ENCODE measurements around the gene RLN2. TPM values are rescaled to one million over a fixed set of nuclear protein-coding genes. Genes with fewer than 3 reads are reported as not detected.

The RLN2 gene
- total RNA-seq, 1 donor from 2014 or later: 0.52 TPM

DNA sequence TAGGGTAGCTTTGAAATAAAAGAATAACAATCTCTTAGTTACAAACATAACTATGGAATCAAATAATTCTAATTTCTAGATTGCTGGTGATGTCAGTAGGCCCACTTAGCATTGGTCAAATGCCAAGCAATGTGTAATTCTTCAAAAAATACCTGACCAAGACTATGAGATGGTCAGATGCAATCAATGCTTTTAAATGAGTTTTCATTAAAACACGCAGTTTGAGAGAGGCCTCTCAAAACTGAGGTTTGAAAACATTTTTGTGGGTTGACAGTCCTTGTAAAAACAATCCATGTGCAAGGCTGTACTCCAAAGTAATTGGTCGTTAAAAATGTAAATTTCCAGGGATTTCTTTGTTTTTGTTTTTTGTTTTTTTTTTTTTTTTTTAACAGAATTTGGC lies 1.2 kb upstream of the RLN2 start:
- no peaks in the 10 kb centered on the region for H3K9me3 Mint-ChIP-seq (ENCODE audit: unreplicated experiment)
- H3K9me3 ChIP-seq (ENCODE audit: insufficient read depth, low read depth, low read length): no peaks in the 10 kb centered on the region
- FAIRE-seq: no peak

DNA sequence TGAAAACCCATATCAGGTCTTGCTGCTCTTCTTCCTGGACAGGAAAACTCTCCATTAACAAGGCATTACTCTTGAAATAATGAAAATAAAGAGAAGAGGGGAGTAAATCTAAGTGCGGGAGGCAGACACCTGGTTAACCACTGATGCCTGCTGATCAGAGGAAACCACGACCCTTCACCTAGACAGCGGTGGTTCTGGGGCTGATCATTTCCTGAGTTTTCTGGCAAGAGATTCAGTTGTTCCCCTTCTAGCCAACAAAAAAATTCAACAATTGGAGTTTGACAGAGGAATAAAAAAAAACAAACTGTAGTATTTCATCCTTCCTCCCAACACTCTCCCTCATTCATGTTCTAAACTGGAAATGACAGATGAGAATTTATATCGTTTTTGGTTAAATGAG lies 3.0 kb downstream of the RLN2 start:
- no peaks in the 10 kb centered on the region for H3K27me3 Mint-ChIP-seq (ENCODE audit: low read depth, unreplicated experiment)
- DNase-seq (ENCODE audit: low read depth) (no peak), FAIRE-seq (no peak)
- H3K9me3 ChIP-seq (ENCODE audit: insufficient read depth, low read depth, low read length): no peaks in the 10 kb centered on the region
- H3K36me3 Mint-ChIP-seq (ENCODE audit: low read depth, unreplicated experiment): no peaks in the 10 kb centered on the region
- no peaks in the 10 kb centered on the region for H3K4me1 ChIP-seq (ENCODE audit: insufficient read depth, low read length)
- no peak for TF ChIP-seq EZH2 (IDR thresholded peaks at IDR 0.05; ENCODE audit: insufficient read depth, low read length)
- TF ChIP-seq, protein P1, sequence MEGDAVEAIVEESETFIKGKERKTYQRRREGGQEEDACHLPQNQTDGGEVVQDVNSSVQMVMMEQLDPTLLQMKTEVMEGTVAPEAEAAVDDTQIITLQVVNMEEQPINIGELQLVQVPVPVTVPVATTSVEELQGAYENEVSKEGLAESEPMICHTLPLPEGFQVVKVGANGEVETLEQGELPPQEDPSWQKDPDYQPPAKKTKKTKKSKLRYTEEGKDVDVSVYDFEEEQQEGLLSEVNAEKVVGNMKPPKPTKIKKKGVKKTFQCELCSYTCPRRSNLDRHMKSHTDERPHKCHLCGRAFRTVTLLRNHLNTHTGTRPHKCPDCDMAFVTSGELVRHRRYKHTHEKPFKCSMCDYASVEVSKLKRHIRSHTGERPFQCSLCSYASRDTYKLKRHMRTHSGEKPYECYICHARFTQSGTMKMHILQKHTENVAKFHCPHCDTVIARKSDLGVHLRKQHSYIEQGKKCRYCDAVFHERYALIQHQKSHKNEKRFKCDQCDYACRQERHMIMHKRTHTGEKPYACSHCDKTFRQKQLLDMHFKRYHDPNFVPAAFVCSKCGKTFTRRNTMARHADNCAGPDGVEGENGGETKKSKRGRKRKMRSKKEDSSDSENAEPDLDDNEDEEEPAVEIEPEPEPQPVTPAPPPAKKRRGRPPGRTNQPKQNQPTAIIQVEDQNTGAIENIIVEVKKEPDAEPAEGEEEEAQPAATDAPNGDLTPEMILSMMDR (IDR thresholded peaks at IDR 0.05; ENCODE audit: insufficient read depth, low read depth, low read length): no peak
- H3K9ac ChIP-seq (ENCODE audit: low read length): no peak overlapping the region
- H2AFZ ChIP-seq (ENCODE audit: low read depth, low read length): no peak overlapping the region
- H3K27me3 ChIP-seq (ENCODE audit: insufficient read depth, low read length): no peaks in the 10 kb centered on the region
- no peak overlapping the region for H3K4me3 Mint-ChIP-seq (ENCODE audit: unreplicated experiment)
- H3K9me3 Mint-ChIP-seq (ENCODE audit: unreplicated experiment): peaks cover 10% of the 10 kb centered on the region
- H3K4me1 Mint-ChIP-seq (ENCODE audit: low read depth, unreplicated experiment): no peaks in the 10 kb centered on the region
- no peak overlapping the region for H3K4me2 ChIP-seq (ENCODE audit: low read length)
- no peaks in the 10 kb centered on the region for H4K20me1 ChIP-seq (ENCODE audit: insufficient read depth, low read length)
- H3K27ac ChIP-seq (ENCODE audit: low read depth, low read length): no peak overlapping the region
- no peak overlapping the region for H3K27ac Mint-ChIP-seq (ENCODE audit: unreplicated experiment)
- no peaks in the 10 kb centered on the region for H3K36me3 ChIP-seq (ENCODE audit: insufficient read depth, low read length)
- no peak overlapping the region for H3K4me3 ChIP-seq (ENCODE audit: insufficient read depth, low read depth, low read length)
- H3K79me2 ChIP-seq (ENCODE audit: insufficient read depth, low read length): no peaks in the 10 kb centered on the region

More for the DNA sequence above, 1.2 kb upstream of the RLN2 start:
- H3K36me3 ChIP-seq (ENCODE audit: insufficient read depth, low read length): no peaks in the 10 kb centered on the region
- no peak overlapping the region for H2AFZ ChIP-seq (ENCODE audit: low read depth, low read length)
- Mint-ChIP-seq H3K27ac (ENCODE audit: unreplicated experiment) (no peak overlapping the region), H3K36me3 (ENCODE audit: low read depth, unreplicated experiment) (no peaks in the 10 kb centered on the region), H3K4me3 (ENCODE audit: unreplicated experiment) (no peak overlapping the region), H3K4me1 (ENCODE audit: low read depth, unreplicated experiment) (peaks cover 21% of the 10 kb centered on the region), H3K27me3 (ENCODE audit: low read depth, unreplicated experiment) (no peaks in the 10 kb centered on the region)
- no peak overlapping the region for H3K4me3 ChIP-seq (ENCODE audit: insufficient read depth, low read depth, low read length)
- DNase-seq (ENCODE audit: low read depth): peak; percentile 61
- H4K20me1 ChIP-seq (ENCODE audit: insufficient read depth, low read length): no peaks in the 10 kb centered on the region
- no peak for TF ChIP-seq EZH2 (IDR thresholded peaks at IDR 0.05; ENCODE audit: insufficient read depth, low read length)
- TF ChIP-seq, protein P1 (IDR thresholded peaks at IDR 0.05; ENCODE audit: insufficient read depth, low read depth, low read length): no peak
- H3K4me1 ChIP-seq (ENCODE audit: insufficient read depth, low read length): no peaks in the 10 kb centered on the region
- no peaks in the 10 kb centered on the region for H3K27me3 ChIP-seq (ENCODE audit: insufficient read depth, low read length)
- H3K27ac ChIP-seq (ENCODE audit: low read depth, low read length): no peak overlapping the region
- no peaks in the 10 kb centered on the region for H3K79me2 ChIP-seq (ENCODE audit: insufficient read depth, low read length)
- no peak overlapping the region for H3K4me2 ChIP-seq (ENCODE audit: low read length)
- H3K9ac ChIP-seq (ENCODE audit: low read length): no peak overlapping the region

DNA sequence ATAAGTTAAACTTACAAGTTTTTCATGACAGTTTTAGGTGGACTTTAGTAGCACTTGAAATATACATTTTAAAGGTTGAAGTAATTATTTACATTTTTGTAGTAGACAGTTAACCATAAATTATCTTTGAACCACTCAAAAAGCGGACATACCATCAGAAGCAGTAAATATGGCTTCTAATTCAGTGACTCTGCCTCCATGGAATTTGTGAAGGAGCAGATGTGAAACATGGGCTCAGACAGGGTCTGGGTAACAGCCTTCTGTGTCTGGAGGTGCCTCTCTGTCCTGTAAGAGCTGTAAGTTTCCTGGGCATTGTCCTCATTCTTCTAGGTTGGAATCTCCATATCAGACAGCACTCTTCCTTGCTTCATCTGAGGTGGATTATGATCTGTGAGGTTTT lies 12.4 kb downstream of the RLN2 start:
- Histone ChIP-seq H3K36me3 (ENCODE audit: insufficient read depth, low read length) (no peaks in the 10 kb centered on the region), H3K4me1 (ENCODE audit: insufficient read depth, low read length) (no peaks in the 10 kb centered on the region), H4K20me1 (ENCODE audit: insufficient read depth, low read length) (no peaks in the 10 kb centered on the region), H3K27ac (ENCODE audit: low read depth, low read length) (no peak overlapping the region), H3K79me2 (ENCODE audit: insufficient read depth, low read length) (no peaks in the 10 kb centered on the region), H3K4me2 (ENCODE audit: low read length) (no peak overlapping the region), H3K4me3 (ENCODE audit: insufficient read depth, low read depth, low read length) (no peak overlapping the region), H3K27me3 (ENCODE audit: insufficient read depth, low read length) (no peaks in the 10 kb centered on the region), H3K9me3 (ENCODE audit: insufficient read depth, low read depth, low read length) (no peaks in the 10 kb centered on the region), H3K9ac (ENCODE audit: low read length) (no peak overlapping the region), H2AFZ (ENCODE audit: low read depth, low read length) (no peak overlapping the region)
- no peaks in the 10 kb centered on the region for H3K4me1 Mint-ChIP-seq (ENCODE audit: low read depth, unreplicated experiment)
- DNase-seq (ENCODE audit: low read depth) (peak; percentile 56), FAIRE-seq (no peak)
- H3K9me3 Mint-ChIP-seq (ENCODE audit: unreplicated experiment): peaks cover 7% of the 10 kb centered on the region
- H3K27ac Mint-ChIP-seq (ENCODE audit: unreplicated experiment): no peak overlapping the region
- no peak overlapping the region for H3K4me3 Mint-ChIP-seq (ENCODE audit: unreplicated experiment)
- H3K27me3 Mint-ChIP-seq (ENCODE audit: low read depth, unreplicated experiment): no peaks in the 10 kb centered on the region
- peaks cover 2% of the 10 kb centered on the region for H3K36me3 Mint-ChIP-seq (ENCODE audit: low read depth, unreplicated experiment)
- TF ChIP-seq, protein P1 (IDR thresholded peaks at IDR 0.05; ENCODE audit: insufficient read depth, low read depth, low read length): no peak
- no peak for TF ChIP-seq EZH2 (IDR thresholded peaks at IDR 0.05; ENCODE audit: insufficient read depth, low read length)
